H1 (cell line): Measurements from ENCODE around the gene VEGFD. TPM values are rescaled to one million over a fixed set of nuclear protein-coding genes. Genes with fewer than 3 reads are reported as not detected.

ENCODE experiments used
- CTCF ChIA-PET: fragments of 300-600 bp; sonication (Branson Sonifier 250); formaldehyde crosslinking; loops from one replicate; lab custom pipeline; 2021; ENCODE audit not compliant: partially characterized antibody; lab: Charles Lee
- POLR2A ChIA-PET: fragments of 300-600 bp; sonication (Branson Sonifier 250); formaldehyde crosslinking; loops from one replicate; lab custom pipeline; 2021; ENCODE audit warnings: inconsistent platforms; ENCODE audit not compliant: partially characterized antibody; lab: Charles Lee
- DNase-seq, 2 experiments: peaks; one replicate each; pipeline versions ENCODE4 v3.0.0 to v3.0.0-alpha.2; 2010 to 2022; ENCODE audit warnings: low spot score in 2 of 2, low read depth in 1 of 2, mixed read lengths in 1 of 2
- FAIRE-seq: peaks from 2 replicates; lab custom pipeline; 2011; peaks lifted over from hg19 to GRCh38; lab: Jason Lieb, UNC
- H2AFZ ChIP-seq: 2 replicates; pipeline ENCODE4 v1.8.1; 2012; ENCODE audit warnings: low read length, inconsistent platforms
- H2AK5ac ChIP-seq: 2 replicates; pipeline ENCODE4 v1.6.1; 2013; ENCODE audit warnings: low read depth, low read length
- H2BK120ac ChIP-seq: replicated peaks from 2 replicates; pipeline ENCODE3; 2013; ENCODE audit warnings: low read depth, low read length, inconsistent platforms
- H2BK12ac ChIP-seq: 2 replicates; pipeline ENCODE4 v1.6.1; 2013; ENCODE audit warnings: low read depth, low read length
- H2BK15ac ChIP-seq: 2 replicates; pipeline ENCODE4 v1.6.1; 2013; ENCODE audit warnings: low read length
- H2BK20ac ChIP-seq: 2 replicates; pipeline ENCODE4 v1.6.1; 2013; ENCODE audit warnings: low read length
- H2BK5ac ChIP-seq: 2 replicates; pipeline ENCODE4 v1.6.1; 2013; ENCODE audit warnings: low read depth, low read length
- H3K14ac ChIP-seq: 2 replicates; pipeline ENCODE4 v1.6.1; 2013; ENCODE audit warnings: inconsistent platforms; ENCODE audit not compliant: insufficient read length
- H3K18ac ChIP-seq: 2 replicates; pipeline ENCODE4 v1.6.1; 2013; ENCODE audit warnings: low read length; ENCODE audit errors: extremely low read depth
- H3K23ac ChIP-seq: 2 replicates; pipeline ENCODE4 v1.6.1; 2013; ENCODE audit warnings: inconsistent platforms; ENCODE audit not compliant: insufficient read length
- H3K23me2 ChIP-seq: 2 replicates; pipeline ENCODE4 v1.6.1; 2013; ENCODE audit warnings: low read depth, low read length
- H3K27ac ChIP-seq: 2 replicates; pipeline ENCODE4 v1.6.1; 2011; ENCODE audit warnings: low read depth, low read length, inconsistent platforms
- H3K27me3 ChIP-seq, 4 experiments: replicated peaks in 1 of 4; 1 replicate in 1 of 4; 2 replicates in 3 of 4; pipeline versions ENCODE4 v1.6.1 to v1.8.1; 2011 to 2013; ENCODE audit warnings: low read length in 3 of 4, mild to moderate bottlenecking in 3 of 4, inconsistent platforms in 2 of 4, mixed read lengths in 2 of 4, moderate library complexity in 1 of 4; ENCODE audit not compliant: control insufficient read depth in 3 of 4, insufficient read depth in 3 of 4; ENCODE audit errors: extremely low read depth in 1 of 4
- H3K36me3 ChIP-seq, 4 experiments: 2 replicates each; pipeline versions ENCODE4 v1.6.1 to v1.8.1; 2011 to 2013; ENCODE audit warnings: mild to moderate bottlenecking in 4 of 4, low read length in 3 of 4, moderate library complexity in 2 of 4, control low read depth in 1 of 4, inconsistent platforms in 1 of 4; ENCODE audit not compliant: insufficient read depth in 4 of 4, control insufficient read depth in 2 of 4
- H3K4ac ChIP-seq: replicated peaks from 2 replicates; pipeline ENCODE3; 2013; ENCODE audit warnings: low read length, low read depth, mixed read lengths, inconsistent platforms; ENCODE audit not compliant: insufficient read length
- H3K4me1 ChIP-seq, 4 experiments: replicated peaks in 1 of 4; 1 replicate in 1 of 4; 2 replicates in 3 of 4; pipeline versions ENCODE4 v1.6.1 to v1.8.1; 2011 to 2013; ENCODE audit warnings: low read length in 3 of 4, inconsistent platforms in 2 of 4, mixed read lengths in 1 of 4; ENCODE audit not compliant: insufficient read depth in 4 of 4, control insufficient read depth in 3 of 4
- H3K4me2 ChIP-seq, 2 experiments: 2 replicates each; pipeline versions ENCODE4 v1.6.1 to v1.8.1; 2011 to 2013; ENCODE audit warnings: low read depth in 2 of 2, low read length in 2 of 2, control low read depth in 1 of 2, inconsistent platforms in 1 of 2, mild to moderate bottlenecking in 1 of 2; ENCODE audit not compliant: insufficient read depth in 1 of 2
- H3K4me3 ChIP-seq, 4 experiments: fragments of 200-600, 300-600 bp in 1 of 4; sonication (generic), shearing (Covaris generic), sonication (Bioruptor Twin) in 1 of 4; 2 replicates each; pipeline versions ENCODE4 v1.5.1 to v1.8.1; 2011 to 2016; ENCODE audit warnings: low read length in 4 of 4, low read depth in 3 of 4, control low read depth in 2 of 4, inconsistent platforms in 2 of 4, mild to moderate bottlenecking in 2 of 4, mixed read lengths in 1 of 4, moderate library complexity in 1 of 4; ENCODE audit not compliant: insufficient read depth in 2 of 4; ENCODE audit errors: extremely low read depth in 1 of 4
- H3K56ac ChIP-seq: replicated peaks from 2 replicates; pipeline ENCODE3; 2013; ENCODE audit warnings: low read depth, mild to moderate bottlenecking, mixed read lengths, low read length, inconsistent platforms; ENCODE audit not compliant: insufficient read length
- H3K79me1 ChIP-seq: 2 replicates; pipeline ENCODE4 v1.6.1; 2013; ENCODE audit warnings: low read depth, low read length, control low read depth
- H3K79me2 ChIP-seq, 2 experiments: 2 replicates each; pipeline versions ENCODE4 v1.6.1 to v1.8.1; 2012 to 2013; ENCODE audit warnings: low read length in 2 of 2, mild to moderate bottlenecking in 2 of 2, inconsistent platforms in 1 of 2; ENCODE audit not compliant: insufficient read depth in 2 of 2, control insufficient read depth in 1 of 2
- H3K9ac ChIP-seq, 4 experiments: replicated peaks in 1 of 4; 1 replicate in 1 of 4; 2 replicates in 3 of 4; pipeline versions ENCODE4 v1.6.1 to v1.8.1; 2011 to 2013; ENCODE audit warnings: low read depth in 3 of 4, low read length in 3 of 4, control low read depth in 2 of 4, mild to moderate bottlenecking in 2 of 4, moderate library complexity in 2 of 4, inconsistent platforms in 1 of 4; ENCODE audit errors: extremely low read depth in 1 of 4
- H3K9me3 ChIP-seq, 2 experiments: 2 replicates each; pipeline versions ENCODE4 v1.6.1 to v1.8.1; 2012 to 2013; ENCODE audit warnings: mild to moderate bottlenecking in 2 of 2, moderate library complexity in 2 of 2, control low read depth in 1 of 2, inconsistent platforms in 1 of 2, low read depth in 1 of 2, low read length in 1 of 2, mixed read lengths in 1 of 2; ENCODE audit not compliant: insufficient read depth in 2 of 2
- H4K20me1 ChIP-seq, 2 experiments: replicated peaks in 1 of 2; 2 replicates each; pipeline versions ENCODE3 to v1.8.1; 2011 to 2013; ENCODE audit warnings: inconsistent platforms in 2 of 2, low read length in 2 of 2, mild to moderate bottlenecking in 1 of 2; ENCODE audit not compliant: insufficient read depth in 2 of 2, control insufficient read depth in 1 of 2
- H4K5ac ChIP-seq: 2 replicates; pipeline ENCODE4 v1.6.1; 2013; ENCODE audit warnings: low read length, low read depth, mixed read lengths, inconsistent platforms; ENCODE audit not compliant: insufficient read length
- H4K8ac ChIP-seq: 2 replicates; pipeline ENCODE4 v1.8.0; 2013; ENCODE audit warnings: mild to moderate bottlenecking, moderate library complexity, low read length, inconsistent platforms; ENCODE audit not compliant: insufficient read depth; ENCODE audit errors: extremely low read depth
- H4K91ac ChIP-seq: replicated peaks from 2 replicates; pipeline ENCODE3; 2013; ENCODE audit warnings: low read length, mixed read lengths, inconsistent platforms; ENCODE audit not compliant: insufficient read length
- ATF3 ChIP-seq: IDR thresholded peaks from 2 replicates; pipeline ENCODE4 v1.6.1; 2011; ENCODE audit warnings: low read depth, mild to moderate bottlenecking, low read length; ENCODE audit not compliant: insufficient read depth
- BACH1 ChIP-seq: IDR thresholded peaks from 2 replicates; pipeline ENCODE4 v1.6.1; 2012; ENCODE audit warnings: low read length, improper control_type of control experiment
- CREB1 ChIP-seq: IDR thresholded peaks from 2 replicates; pipeline ENCODE4 v1.6.1; 2012; ENCODE audit warnings: inconsistent platforms
- GABPA ChIP-seq: IDR thresholded peaks from 2 replicates; pipeline ENCODE4 v1.6.1; 2011; ENCODE audit warnings: mild to moderate bottlenecking, low read length, moderate library complexity, borderline replicate concordance; ENCODE audit not compliant: insufficient read depth
- HDAC6 ChIP-seq: IDR thresholded peaks from one replicate; pipeline ENCODE4 v1.7.1; 2012; ENCODE audit warnings: low read depth, mild to moderate bottlenecking, inconsistent platforms, low read length, moderate library complexity
- MAX ChIP-seq: IDR thresholded peaks from 2 replicates; pipeline ENCODE4 v1.6.1; 2012; ENCODE audit warnings: inconsistent platforms
- PHF8 ChIP-seq: fragments of 200-600 bp; sonication (generic); conservative IDR thresholded peaks from 2 replicates; pipeline ENCODE4 v1.7.1; 2012; ENCODE audit warnings: low read depth, mild to moderate bottlenecking, inconsistent platforms, low read length, moderate library complexity
- POU5F1 ChIP-seq: IDR thresholded peaks from 2 replicates; pipeline ENCODE4 v1.6.1; 2011; ENCODE audit warnings: low read depth, mild to moderate bottlenecking, low read length, moderate library complexity
- RAD21 ChIP-seq, 2 experiments: IDR thresholded peaks in 1 of 2; conservative IDR thresholded peaks in 1 of 2; 2 replicates each; pipeline ENCODE4 v1.6.1; 2011; ENCODE audit warnings: low read depth in 2 of 2, low read length in 2 of 2, improper control_type of control experiment in 1 of 2, inconsistent platforms in 1 of 2, mild to moderate bottlenecking in 1 of 2, moderate library complexity in 1 of 2
- SIN3A ChIP-seq, 2 experiments: IDR thresholded peaks in 1 of 2; conservative IDR thresholded peaks in 1 of 2; 2 replicates each; pipeline ENCODE4 v1.6.1; 2011 to 2012; ENCODE audit warnings: low read length in 2 of 2, improper control_type of control experiment in 1 of 2, low read depth in 1 of 2, mild to moderate bottlenecking in 1 of 2
- SIX5 ChIP-seq: IDR thresholded peaks from 2 replicates; pipeline ENCODE4 v1.6.1; 2011; ENCODE audit warnings: mild to moderate bottlenecking, low read depth, low read length
- SP1 ChIP-seq: IDR thresholded peaks from 2 replicates; pipeline ENCODE4 v1.6.1; 2011; ENCODE audit warnings: low read depth, low read length
- SP2 ChIP-seq: IDR thresholded peaks from 2 replicates; pipeline ENCODE4 v1.6.1; 2012; ENCODE audit warnings: mild to moderate bottlenecking, low read length, inconsistent platforms
- TAF1 ChIP-seq: IDR thresholded peaks from 2 replicates; pipeline ENCODE4 v1.6.1; 2011; ENCODE audit warnings: mild to moderate bottlenecking, low read depth, low read length
- YY1 ChIP-seq: IDR thresholded peaks from 2 replicates; pipeline ENCODE4 v1.6.1; 2011; ENCODE audit warnings: low read depth, mild to moderate bottlenecking, low read length
- WGBS, 2 experiments: shearing (Covaris generic) in 1 of 2; methylation state at CpG; one replicate each; pipeline versions ENCODE4 v1.1.6 to v1.1.7; 2013 to 2015; ENCODE audit warnings: low lambda C conversion rate in 2 of 2, mixed read lengths in 2 of 2, inconsistent platforms in 1 of 2, low coverage in 1 of 2, missing lambda C conversion rate in 1 of 2; ENCODE audit not compliant: insufficient replicate concordance in 2 of 2, insufficient coverage in 1 of 2, insufficient read length in 1 of 2; ENCODE audit errors: extremely low coverage in 1 of 2, missing lambda C conversion rate in 1 of 2; 5-methylcytosine and 5-hydroxymethylcytosine counted together
- polyA plus RNA-seq, 7 experiments: library from polyadenylated mRNA; depleted of rRNA in 3 of 7; stranded (reverse) in 5 of 7; unstranded in 2 of 7; fragments of >200 nt in 5 of 7; fragments of 200-250 nt in 2 of 7; gene quantifications; 1 replicate in 5 of 7; 2 replicates in 1 of 7; 4 replicates in 1 of 7; pipeline versions ENCODE4 v1.2.1 to v1.2.3, GENCODE V29; 2011 to 2013; ENCODE audit warnings: missing spikeins in 2 of 7, mixed read lengths in 2 of 7
- total RNA-seq: library from RNA; stranded (reverse); fragmentation: NEBNext Ultra II Directional; extraction: Animal tissue kit (Norgen Biotek cat#: 25700); gene quantifications from 2 replicates; pipeline ENCODE4 v1.2.1, GENCODE V29; 2021

The VEGFD gene
- total and polyA plus RNA-seq, 2 of the 8 experiments (the other 6 are each of a cell fraction or from before 2014, with no cell fraction given) = 0.06 TPM; not detected in 1

GRCh38 chrX:15358533-15358932, 25.7 kb downstream of the VEGFD start:
- no peak overlapping the region for H4K91ac ChIP-seq
- H2BK20ac ChIP-seq = no peak overlapping the region
- H2BK12ac ChIP-seq = no peak overlapping the region
- no peaks in the 10 kb centered on the region for H3K36me3 ChIP-seq
- H3K27me3 ChIP-seq = no peaks in the 10 kb centered on the region
- no peaks in the 10 kb centered on the region for H3K79me2 ChIP-seq
- H2BK5ac ChIP-seq = no peak overlapping the region
- H3K14ac ChIP-seq = no peak overlapping the region
- H3K4me3 ChIP-seq = no peak overlapping the region
- POLR2A ChIA-PET = no interaction called here
- no peak overlapping the region for H2AK5ac ChIP-seq
- no peak overlapping the region for H2AFZ ChIP-seq
- no peaks in the 10 kb centered on the region for H4K20me1 ChIP-seq
- H3K23me2 ChIP-seq = no peaks in the 10 kb centered on the region
- H3K4me2 ChIP-seq = no peak overlapping the region
- no peak overlapping the region for H3K23ac ChIP-seq
- DNase-seq = no peak
- H2BK120ac ChIP-seq = no peak overlapping the region
- no peak overlapping the region for H3K56ac ChIP-seq
- no peaks in the 10 kb centered on the region for H3K79me1 ChIP-seq
- no peak overlapping the region for H4K8ac ChIP-seq
- H3K18ac ChIP-seq = no peak overlapping the region
- no peak for FAIRE-seq
- H3K4ac ChIP-seq = no peak overlapping the region
- 84% methylated on average over 2 of the region's 2 CpGs; no CpG with 5 or more reads in 1 of the 2 experiments for WGBS, 2 experiments
- H3K9ac ChIP-seq = no peak overlapping the region
- H3K9me3 ChIP-seq = no peaks in the 10 kb centered on the region
- CTCF ChIA-PET = interaction anchor here (0.5 to 2.6 kb wide), 3 partner anchors 9 to 206 kb away, joined by 3 to 13 read pairs (median 6); no protein-coding TSS in a partner anchor
- no peaks in the 10 kb centered on the region for H3K4me1 ChIP-seq
- H3K27ac ChIP-seq = no peak overlapping the region
- H4K5ac ChIP-seq = no peak overlapping the region
- no peak overlapping the region for H2BK15ac ChIP-seq
- TF ChIP-seq YY1 (no peak), TAF1 (no peak), SP1 (no peak), SP2 (no peak), BACH1 (no peak), PHF8 (no peak), MAX (no peak), CREB1 (no peak), HDAC6 (no peak), POU5F1 (no peak), RAD21 (IDR thresholded peaks at IDR 0.05 in 1 of 2, conservative IDR thresholded peaks at IDR 0.05 in 1 of 2; ENCODE audit: low read depth in 2 of 2, low read length in 2 of 2) (no peak), GABPA (no peak), SIX5 (no peak), ATF3 (no peak), SIN3A (conservative IDR thresholded peaks at IDR 0.05 in 1 of 2, IDR thresholded peaks at IDR 0.05 in 1 of 2; ENCODE audit: low read depth in 1 of 2, low read length in 2 of 2) (no peak)
